AG10803 (cell line): ENCODE results near the gene RYR2.

Experiments
- DNase-seq: peaks from one replicate; pipeline ENCODE4 v3.0.0; 2010; ENCODE audit warnings: low read depth
- H3K4me3 ChIP-seq: 2 replicates; pipeline ENCODE4 v1.5.1; 2011; ENCODE audit warnings: mild to moderate bottlenecking, low read length, control low read depth
- TF ChIP-seq, protein P1 (sequence below): conservative IDR thresholded peaks from 2 replicates; pipeline ENCODE4 v1.5.1; 2011; ENCODE audit warnings: mild to moderate bottlenecking, low read length, control low read depth, inconsistent platforms

Gene RYR2

DNA sequence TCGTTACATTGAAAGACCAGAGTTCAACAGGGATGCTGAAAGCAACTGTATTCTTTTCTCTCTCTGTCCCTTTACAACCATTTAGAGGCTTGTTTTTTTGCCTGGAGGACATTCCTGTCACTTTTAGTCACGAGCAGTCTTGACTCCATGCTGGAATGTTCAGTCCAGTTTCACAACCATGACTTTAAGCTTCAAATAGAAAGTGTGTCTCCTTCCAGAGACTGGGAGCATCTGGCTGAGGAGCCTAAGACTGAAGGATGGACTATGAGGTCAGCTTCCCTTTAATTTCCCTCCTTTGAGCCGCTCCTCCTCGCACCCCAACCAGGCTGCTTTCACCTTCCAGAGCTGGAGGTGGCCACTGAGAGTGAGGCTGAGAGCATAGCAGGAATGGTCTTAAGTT, 10.5 kb upstream of the RYR2 start:
- DNase-seq: no peak
- no peak overlapping the region for H3K4me3 ChIP-seq
- TF ChIP-seq, protein P1, sequence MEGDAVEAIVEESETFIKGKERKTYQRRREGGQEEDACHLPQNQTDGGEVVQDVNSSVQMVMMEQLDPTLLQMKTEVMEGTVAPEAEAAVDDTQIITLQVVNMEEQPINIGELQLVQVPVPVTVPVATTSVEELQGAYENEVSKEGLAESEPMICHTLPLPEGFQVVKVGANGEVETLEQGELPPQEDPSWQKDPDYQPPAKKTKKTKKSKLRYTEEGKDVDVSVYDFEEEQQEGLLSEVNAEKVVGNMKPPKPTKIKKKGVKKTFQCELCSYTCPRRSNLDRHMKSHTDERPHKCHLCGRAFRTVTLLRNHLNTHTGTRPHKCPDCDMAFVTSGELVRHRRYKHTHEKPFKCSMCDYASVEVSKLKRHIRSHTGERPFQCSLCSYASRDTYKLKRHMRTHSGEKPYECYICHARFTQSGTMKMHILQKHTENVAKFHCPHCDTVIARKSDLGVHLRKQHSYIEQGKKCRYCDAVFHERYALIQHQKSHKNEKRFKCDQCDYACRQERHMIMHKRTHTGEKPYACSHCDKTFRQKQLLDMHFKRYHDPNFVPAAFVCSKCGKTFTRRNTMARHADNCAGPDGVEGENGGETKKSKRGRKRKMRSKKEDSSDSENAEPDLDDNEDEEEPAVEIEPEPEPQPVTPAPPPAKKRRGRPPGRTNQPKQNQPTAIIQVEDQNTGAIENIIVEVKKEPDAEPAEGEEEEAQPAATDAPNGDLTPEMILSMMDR: no peak

DNA sequence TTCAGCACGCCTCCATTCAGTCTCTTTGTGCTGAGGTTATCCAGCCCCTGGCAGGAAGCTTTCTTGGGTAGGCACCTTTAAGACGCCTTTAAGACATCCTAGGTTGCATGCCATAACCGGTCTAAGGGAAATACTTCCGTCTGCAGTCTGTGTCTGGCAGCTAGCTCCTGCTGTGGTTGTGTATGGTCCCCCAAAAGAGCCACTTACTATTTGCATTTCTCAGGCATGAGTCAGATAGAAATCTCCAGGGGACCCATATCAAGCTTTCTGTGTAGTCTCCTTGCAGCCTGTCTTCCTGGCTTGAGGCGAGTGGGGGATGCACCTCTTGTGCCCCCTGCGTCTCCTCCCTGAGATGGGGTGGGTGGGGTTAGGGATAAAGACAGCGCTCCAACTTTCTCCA, 10.0 kb upstream of the RYR2 start:
- no peak for DNase-seq
- no peak overlapping the region for H3K4me3 ChIP-seq
- TF ChIP-seq, protein P1: no peak

DNA sequence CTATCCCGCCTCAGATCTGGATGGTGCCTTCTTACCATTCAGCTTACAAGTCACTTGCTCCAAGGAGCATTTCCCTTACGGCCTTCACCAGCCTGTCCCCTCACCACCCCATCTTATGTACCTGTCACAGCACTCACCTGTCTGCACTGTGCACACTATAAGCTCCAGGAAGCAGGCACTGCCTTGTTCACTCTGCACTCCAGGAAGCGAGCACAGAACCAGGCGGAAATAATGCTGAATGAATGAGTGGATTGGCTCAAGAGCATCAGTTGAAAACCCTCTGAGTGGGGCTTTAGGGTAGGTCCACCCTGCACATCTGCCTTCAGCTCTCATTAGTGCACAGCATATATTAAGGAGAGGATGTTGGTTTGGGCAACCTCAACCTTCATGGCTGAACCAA, 8.9 kb upstream of the RYR2 start:
- TF ChIP-seq, protein P1: no peak
- H3K4me3 ChIP-seq: no peak overlapping the region
- DNase-seq: no peak

DNA sequence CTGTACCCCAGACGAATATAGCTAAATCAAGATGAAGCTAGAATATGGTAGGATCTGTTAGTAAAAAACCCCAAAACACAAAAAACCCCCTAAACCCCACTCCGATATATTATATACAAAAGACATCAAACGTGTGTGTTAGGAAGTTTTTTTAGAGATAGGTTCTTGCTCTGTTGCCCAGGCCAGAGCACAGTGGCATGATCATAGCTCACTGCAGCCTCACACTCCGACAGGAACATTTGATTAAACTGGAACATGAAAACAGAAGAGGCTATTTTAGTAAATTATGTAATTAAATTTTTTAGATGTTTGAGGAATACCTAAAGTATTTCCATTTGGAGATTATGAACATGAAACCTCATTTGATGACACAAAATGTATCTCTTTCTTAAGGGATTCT, 8.2 kb upstream of the RYR2 start:
- TF ChIP-seq, protein P1: no peak
- DNase-seq: no peak
- H3K4me3 ChIP-seq: no peak overlapping the region

DNA sequence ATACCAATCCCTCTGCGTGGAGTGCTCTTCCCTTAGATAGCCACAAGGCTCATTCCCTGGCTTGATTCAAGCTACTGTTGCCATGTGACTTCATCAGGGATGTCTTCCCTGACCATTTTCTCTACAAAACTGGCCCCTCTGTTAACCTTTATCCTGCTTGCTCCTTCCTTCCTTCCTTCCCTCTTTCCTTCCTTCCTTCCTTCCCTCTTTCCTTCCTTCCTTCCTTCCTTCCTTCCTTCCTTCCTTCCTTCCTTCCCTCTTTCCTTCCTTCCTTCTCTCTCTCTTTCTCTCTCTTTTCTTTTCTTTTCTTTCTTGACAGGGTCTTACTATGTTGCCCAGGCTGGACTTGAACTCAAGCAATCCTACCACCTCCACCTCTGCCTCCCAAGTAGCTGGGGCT, 6.2 kb upstream of the RYR2 start:
- TF ChIP-seq, protein P1: no peak
- H3K4me3 ChIP-seq: no peak overlapping the region
- DNase-seq: no peak

DNA sequence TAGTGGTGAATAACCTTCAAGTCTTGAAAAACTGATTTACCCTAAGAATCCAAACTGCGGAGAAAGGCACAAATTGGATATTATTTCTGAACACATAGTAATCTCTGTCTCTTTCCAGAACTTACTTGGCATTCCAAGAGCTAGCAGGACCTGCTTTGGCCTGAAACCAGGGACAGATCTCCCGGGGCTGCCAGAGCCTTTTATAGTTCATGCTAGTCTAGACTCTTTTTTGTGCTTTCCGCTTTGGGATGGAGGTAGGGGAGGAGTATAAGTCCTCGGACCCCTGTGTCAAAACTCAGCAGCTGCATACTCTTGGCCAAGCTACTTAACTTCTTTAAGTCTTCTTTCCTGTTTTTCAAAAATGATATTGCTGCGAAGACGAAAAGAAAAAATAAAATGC, 3.8 kb upstream of the RYR2 start:
- TF ChIP-seq, protein P1: no peak
- no peak overlapping the region for H3K4me3 ChIP-seq
- no peak for DNase-seq

DNA sequence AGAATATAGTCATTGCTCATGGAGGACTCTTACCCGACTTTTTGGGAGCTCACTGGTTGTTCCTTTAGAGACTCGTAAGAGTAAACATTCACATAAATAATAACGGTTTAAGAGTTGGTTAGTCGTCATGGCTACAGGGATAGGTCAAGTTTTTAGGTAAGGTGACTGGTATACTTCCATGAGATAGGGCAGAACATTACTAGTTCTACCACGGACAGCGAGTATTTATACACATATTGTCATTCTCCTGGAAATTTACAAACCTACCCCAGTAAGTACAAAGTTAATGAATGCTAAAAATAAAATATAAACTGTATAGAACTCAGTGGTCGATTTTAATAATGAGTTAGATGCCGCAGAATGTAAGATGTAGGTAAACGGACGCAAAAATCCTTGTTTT, 1.2 kb upstream of the RYR2 start:
- DNase-seq: no peak
- TF ChIP-seq, protein P1: no peak
- H3K4me3 ChIP-seq: no peak overlapping the region
